B cell (primary cell): ENCODE data around the gene LMAN1L. TPM values are rescaled to one million over a fixed set of nuclear protein-coding genes. Genes with fewer than 3 reads are reported as not detected.

Experiments
- ATAC-seq: fragments of 200-7000 bp; cut with Tn5 transposase; one replicate; pipeline ENCODE4 v1.10.0; 2021; ENCODE audit warnings: low read depth, mild to moderate bottlenecking, moderate number of reproducible peaks, moderate library complexity
- CTCF ChIA-PET: fragments of 350-600 bp; sonication (Branson Sonifier 250); formaldehyde crosslinking; loops from one replicate; lab custom pipeline; 2021; ENCODE audit warnings: antibody characterized with exemption, inconsistent platforms; lab: Charles Lee
- POLR2A ChIA-PET: fragments of 350-600 bp; sonication (Branson Sonifier 250); formaldehyde crosslinking; loops from one replicate; lab custom pipeline; 2021; ENCODE audit warnings: antibody characterized with exemption; lab: Charles Lee
- DNase-seq: peaks from one replicate; pipeline ENCODE4 v3.0.0; 2013
- H2AFZ ChIP-seq: 2 replicates; pipeline ENCODE4 v1.6.1; 2012; ENCODE audit warnings: mild to moderate bottlenecking, low read depth, low read length; ENCODE audit not compliant: insufficient read depth, poor library complexity, severe bottlenecking
- H3K27ac ChIP-seq, 2 donors: 1 replicate in 1 of 2; 2 replicates in 1 of 2; pipeline ENCODE4 v1.5.1; 2012 to 2013; ENCODE audit warnings: low read length in 2 of 2, mild to moderate bottlenecking in 2 of 2, moderate library complexity in 1 of 2
- H3K27me3 ChIP-seq, 4 experiments: fragments of 200-600 bp in 1 of 4; sonication (generic) in 1 of 4; replicated peaks in 1 of 4; 1 replicate in 2 of 4; 2 replicates in 2 of 4; pipeline versions ENCODE4 v1.6.1 to v1.7.0; 2013 to 2016; ENCODE audit warnings: low read length in 3 of 4, mild to moderate bottlenecking in 2 of 4, mixed read lengths in 1 of 4, moderate library complexity in 1 of 4; ENCODE audit not compliant: insufficient read depth in 4 of 4, control insufficient read depth in 3 of 4; ENCODE audit errors: control extremely low read depth in 1 of 4
- H3K36me3 ChIP-seq, 2 experiments: replicated peaks in 1 of 2; 1 replicate in 1 of 2; 2 replicates in 1 of 2; pipeline versions ENCODE4 v1.6.1 to v1.7.1; 2013; ENCODE audit warnings: low read length in 1 of 2; ENCODE audit not compliant: insufficient read depth in 2 of 2, control insufficient read depth in 1 of 2; ENCODE audit errors: control extremely low read depth in 1 of 2, extremely low read depth in 1 of 2
- H3K4me1 ChIP-seq, 2 donors: fragments of 200-600 bp in 1 of 2; sonication (generic) in 1 of 2; 1 replicate in 1 of 2; 2 replicates in 1 of 2; pipeline versions ENCODE4 v1.5.1 to v1.6.1; 2013 to 2017; ENCODE audit warnings: low read length in 2 of 2; ENCODE audit not compliant: control insufficient read depth in 2 of 2, insufficient read depth in 2 of 2
- H3K4me2 ChIP-seq: replicated peaks from 2 replicates; pipeline ENCODE3; 2012; ENCODE audit warnings: mild to moderate bottlenecking, low read depth, low read length; ENCODE audit not compliant: poor library complexity, severe bottlenecking
- H3K4me3 ChIP-seq, 5 experiments: fragments of 200-600 bp in 1 of 5; sonication (generic) in 1 of 5; 1 replicate in 3 of 5; 2 replicates in 2 of 5; pipeline versions ENCODE4 v1.5.1 to v1.7.0; 2011 to 2016; ENCODE audit warnings: low read length in 4 of 5, mild to moderate bottlenecking in 4 of 5, low read depth in 2 of 5, control low read depth in 1 of 5, moderate library complexity in 1 of 5; ENCODE audit not compliant: insufficient read depth in 1 of 5; ENCODE audit errors: control extremely low read depth in 1 of 5, extremely low read depth in 1 of 5
- H3K79me2 ChIP-seq: fragments of 200-600 bp; sonication (generic); one replicate; pipeline ENCODE4 v1.6.0; 2016; ENCODE audit warnings: low read length; ENCODE audit not compliant: control insufficient read depth, insufficient read depth
- H3K9ac ChIP-seq: fragments of 200-600 bp; sonication (generic); 2 replicates; pipeline ENCODE4 v1.6.1; 2017; ENCODE audit warnings: mild to moderate bottlenecking, low read length, moderate library complexity
- H3K9me3 ChIP-seq, 3 donors: one replicate each; pipeline versions ENCODE4 v1.6.1 to v1.7.1; 2013; ENCODE audit warnings: low read length in 2 of 3; ENCODE audit not compliant: control insufficient read depth in 2 of 3, insufficient read depth in 1 of 3; ENCODE audit errors: control extremely low read depth in 1 of 3
- H4K20me1 ChIP-seq: 2 replicates; pipeline ENCODE4 v1.6.0; 2012; ENCODE audit warnings: mild to moderate bottlenecking, low read length; ENCODE audit not compliant: insufficient read depth, control insufficient read depth, poor library complexity, severe bottlenecking
- H3K27ac Mint-ChIP-seq: one replicate; pipeline ENCODE4 v1.8.0; 2021; ENCODE audit warnings: mixed read lengths
- H3K27me3 Mint-ChIP-seq: one replicate; pipeline ENCODE4 v1.8.0; 2021; ENCODE audit warnings: mixed read lengths
- H3K4me1 Mint-ChIP-seq: one replicate; pipeline ENCODE4 v1.8.0; 2021; ENCODE audit warnings: mixed read lengths
- H3K4me3 Mint-ChIP-seq: one replicate; pipeline ENCODE4 v1.8.0; 2021; ENCODE audit warnings: mixed read lengths
- H3K9me3 Mint-ChIP-seq: one replicate; pipeline ENCODE4 v1.8.0; 2022; ENCODE audit warnings: mixed read lengths; ENCODE audit not compliant: insufficient read depth
- CTCF ChIP-seq: fragments of 200-600 bp; IDR thresholded peaks from one replicate; pipeline ENCODE4 v1.8.0; 2022; ENCODE audit warnings: antibody characterized with exemption, mild to moderate bottlenecking
- EZH2 ChIP-seq: IDR thresholded peaks from 2 replicates; pipeline ENCODE4 v1.6.1; 2012; ENCODE audit warnings: borderline replicate concordance, low read depth, mild to moderate bottlenecking, moderate library complexity, low read length; ENCODE audit not compliant: insufficient read depth, poor library complexity, severe bottlenecking
- WGBS: methylation state at CpG from one replicate; pipeline ENCODE4 v1.1.5; 2013; ENCODE audit warnings: missing lambda C conversion rate; ENCODE audit not compliant: insufficient coverage; 5-methylcytosine and 5-hydroxymethylcytosine counted together
- intact Hi-C: fragments of 100-400 bp; cut with micrococcal nuclease; formaldehyde crosslinking; loops from one replicate; pipeline ENCODE4 v1.10.0; 2022
- polyA plus RNA-seq: library from polyadenylated mRNA; depleted of rRNA; stranded (reverse); fragments of >200 nt; gene quantifications from 2 replicates; pipeline ENCODE4 v1.2.3, GENCODE V29; 2012
- total RNA-seq, 2 donors: library from RNA; stranded (reverse); fragments of 120-200 nt in 1 of 2; gene quantifications; 1 replicate in 1 of 2; 2 replicates in 1 of 2; pipeline versions ENCODE4 v1.2.3 to v1.2.4, GENCODE V29; 2013 to 2022

Gene LMAN1L
- total and polyA plus RNA-seq, 2 donors (not counting 1 experiment from before 2014, with no cell fraction given), result 0.60 to 1.1 TPM

DNA sequence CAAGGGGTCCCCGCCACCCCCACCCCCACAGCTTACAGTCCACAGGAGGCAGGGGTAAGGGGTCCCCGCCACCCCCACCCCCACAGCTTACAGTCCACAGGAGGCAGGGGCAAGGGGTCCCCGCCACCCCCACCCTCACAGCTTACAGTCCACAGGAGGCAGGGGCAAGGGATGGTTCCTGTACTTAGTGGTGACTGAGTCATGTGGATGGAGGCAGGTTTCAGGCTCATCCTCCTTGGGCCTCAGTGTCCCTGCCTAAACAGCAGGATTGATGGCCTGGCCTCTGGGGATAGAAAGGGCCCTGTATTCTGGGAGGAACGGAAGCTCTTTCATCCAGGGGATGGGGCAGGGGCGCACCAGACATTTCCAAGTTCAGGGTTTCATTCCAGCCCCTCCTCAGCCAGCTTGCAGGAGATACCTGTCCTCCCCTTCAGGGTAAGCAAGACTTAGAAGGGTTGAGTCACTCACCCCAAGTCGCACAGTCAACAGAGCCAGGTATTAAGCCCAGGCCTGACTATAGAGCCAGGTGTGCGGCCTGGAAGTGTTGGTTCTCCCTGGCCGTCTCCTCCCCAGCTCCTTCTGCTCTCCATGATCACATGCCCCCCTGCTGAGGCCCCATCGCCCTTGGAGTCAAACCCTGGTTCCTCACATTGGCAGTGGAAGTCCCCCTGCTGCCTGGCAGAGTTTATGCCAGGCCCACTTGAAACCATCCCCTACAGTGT lies 18.2 kb upstream of the LMAN1L start:
- Histone ChIP-seq H3K27ac (peak overlapping the region; percentile 39 to 93), H3K4me2 (peak overlapping the region; percentile 91), H2AFZ (no peak overlapping the region), H3K9ac (peak overlapping the region; percentile 20), H3K9me3 (no peaks in the 10 kb centered on the region), H3K36me3 (peaks cover 0 to 74% of the 10 kb centered on the region in 2 experiments), H4K20me1 (peaks cover 77% of the 10 kb centered on the region), H3K4me1 (peaks cover 95 to 99% of the 10 kb centered on the region in 2 donors), H3K4me3 (no peak overlapping the region), H3K27me3 (no peaks in the 10 kb centered on the region), H3K79me2 (peaks cover 100% of the 10 kb centered on the region)
- intact Hi-C loops, result no loop called here
- Mint-ChIP-seq H3K27me3 (no peaks in the 10 kb centered on the region), H3K4me3 (peak overlapping the region; percentile 71), H3K4me1 (peaks cover 91% of the 10 kb centered on the region), H3K27ac (peak overlapping the region; percentile 74), H3K9me3 (no peaks in the 10 kb centered on the region)
- DNase-seq (no peak), ATAC-seq (no peak)
- ChIA-PET CTCF (interaction anchor here (1.0 to 37.1 kb wide), 12 partner anchors 0 to 391 kb away, joined by 3 to 2548 read pairs (median 4); partner anchors contain the start of genes CSK, FAM219B and LMAN1L), POLR2A (interaction anchor here (0.6 to 15.8 kb wide), 4 partner anchors 10 to 421 kb away, joined by 3 to 572 read pairs (median 4); partner anchors contain the start of genes CSK and MPI)
- 77% methylated on average over 5 of the region's 9 CpGs for WGBS
- TF ChIP-seq CTCF (no peak), EZH2 (no peak)

DNA sequence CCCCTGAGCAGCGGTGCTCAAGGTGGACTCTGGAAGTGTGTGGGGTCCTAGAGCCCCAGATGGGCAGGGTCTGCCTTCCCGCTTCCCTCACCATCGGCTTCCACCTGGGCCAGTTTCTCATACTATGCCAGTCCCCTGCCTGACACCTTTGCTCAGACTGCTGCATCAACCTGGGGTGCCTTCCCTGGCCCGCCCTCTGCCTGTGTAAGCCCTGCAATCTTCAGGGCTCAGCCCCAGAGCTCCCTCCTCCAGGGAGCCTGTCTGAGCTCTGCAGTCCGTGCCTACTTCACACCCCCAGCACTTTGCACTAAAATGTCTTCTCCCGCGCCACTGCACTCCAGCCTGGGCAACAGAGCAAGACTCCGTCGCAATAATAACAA lies 17.7 kb upstream of the LMAN1L start:
- H3K9ac ChIP-seq, result no peak overlapping the region
- no peak overlapping the region for H2AFZ ChIP-seq
- peak overlapping the region; percentile 91 for H3K4me2 ChIP-seq
- Mint-ChIP-seq H3K27me3 (no peaks in the 10 kb centered on the region), H3K9me3 (no peaks in the 10 kb centered on the region), H3K27ac (peak overlapping the region; percentile 74), H3K4me3 (peak overlapping the region; percentile 71), H3K4me1 (peaks cover 91% of the 10 kb centered on the region)
- ATAC-seq, result no peak
- 77% methylated on average over 5 of the region's 9 CpGs for WGBS
- peaks cover 98% of the 10 kb centered on the region for H3K79me2 ChIP-seq
- ChIA-PET CTCF (interaction anchor here (1.7 to 37.1 kb wide), 5 partner anchors 0 to 162 kb away, joined by 4 to 2548 read pairs (median 117); partner anchors contain the start of genes CSK and LMAN1L), POLR2A (interaction anchor here (15.8 kb wide), 1 partner anchor 17 kb away, joined by 572 read pairs; the partner anchor contains the start of gene CSK)
- no peak for TF ChIP-seq EZH2
- no peak for TF ChIP-seq CTCF
- no peaks in the 10 kb centered on the region for H3K27me3 ChIP-seq
- peaks cover 83% of the 10 kb centered on the region for H4K20me1 ChIP-seq
- no peak overlapping the region for H3K4me3 ChIP-seq
- H3K27ac ChIP-seq, result peak overlapping the region; percentile 39 to 93
- peaks cover 96 to 99% of the 10 kb centered on the region in 2 donors for H3K4me1 ChIP-seq
- intact Hi-C loops, result no loop called here
- peaks cover 0 to 74% of the 10 kb centered on the region in 2 experiments for H3K36me3 ChIP-seq
- no peaks in the 10 kb centered on the region for H3K9me3 ChIP-seq
- no peak for DNase-seq
